NCI-H1694 treated with DMSO at 0.1 percent for 48 hours (cell line): ENCODE results near the gene ZFP42.
"Not testable (repeated sequence)": the region's sequence is repeated elsewhere in the genome, so short reads cannot be mapped to it uniquely, and the experiment has no call there.

Experiments
- DNase-seq: peaks from one replicate; lab custom pipeline; 2025; lab: John Stamatoyannopoulos, UW

The ZFP42 gene

DNA sequence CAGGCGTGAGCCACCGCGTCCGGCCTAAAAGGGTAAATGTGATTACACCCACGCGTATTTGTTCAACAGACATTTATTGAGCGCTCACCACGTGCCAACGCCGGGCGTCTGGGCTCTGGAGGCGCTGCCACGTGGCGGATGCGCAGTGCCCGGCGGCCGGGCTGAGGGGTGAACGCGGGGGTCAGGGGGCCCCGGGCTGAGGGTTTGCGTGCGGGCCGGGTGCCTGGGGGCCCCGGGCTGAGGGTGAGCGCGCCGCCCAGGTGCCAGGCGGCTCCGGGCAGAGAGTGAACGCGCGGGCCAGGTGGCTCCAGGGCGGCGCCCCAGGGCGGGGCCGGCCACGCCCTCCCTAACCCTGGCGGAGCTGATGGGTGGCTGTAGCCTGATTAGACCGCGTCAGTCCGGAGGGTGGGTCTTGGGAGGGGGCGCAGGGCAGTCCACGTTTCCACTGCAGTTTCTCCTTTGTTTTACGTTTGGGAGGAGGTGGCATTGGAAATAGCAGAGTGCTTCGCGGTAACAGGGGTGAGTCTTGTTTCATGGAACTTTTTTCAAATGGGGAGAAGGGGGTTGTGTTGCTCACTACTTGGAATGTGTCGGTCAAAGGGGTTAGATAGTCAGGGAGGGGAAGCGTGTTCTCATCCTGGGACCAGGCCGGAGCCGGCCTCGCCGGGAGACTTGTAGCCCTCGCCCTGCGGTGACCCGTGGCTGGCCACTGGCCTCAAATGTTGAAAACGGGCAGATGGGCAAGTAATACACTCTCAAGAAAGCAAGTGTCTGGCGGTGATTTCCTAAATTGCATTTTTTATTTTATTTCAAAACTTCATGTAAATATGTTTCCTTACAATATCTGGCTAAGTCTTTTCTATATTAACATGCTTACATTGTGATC, at the start of gene ZFP42:
ZFP42 (plus strand) TSS at position 450 of the 886 bp plus-strand sequence. CDS start 7,037 bp downstream, outside the sequence.
- no peak for DNase-seq

- no peak for DNase-seq
These were observed 34.4 kb upstream of the ZFP42 start for GRCh38 chr4:187961171-187961570.

- DNase-seq = no peak
These were observed 33.6 kb upstream of the ZFP42 start for GRCh38 chr4:187961961-187962360.

- DNase-seq = no peak
These were observed 32.6 kb upstream of the ZFP42 start for GRCh38 chr4:187962926-187963325.

DNA sequence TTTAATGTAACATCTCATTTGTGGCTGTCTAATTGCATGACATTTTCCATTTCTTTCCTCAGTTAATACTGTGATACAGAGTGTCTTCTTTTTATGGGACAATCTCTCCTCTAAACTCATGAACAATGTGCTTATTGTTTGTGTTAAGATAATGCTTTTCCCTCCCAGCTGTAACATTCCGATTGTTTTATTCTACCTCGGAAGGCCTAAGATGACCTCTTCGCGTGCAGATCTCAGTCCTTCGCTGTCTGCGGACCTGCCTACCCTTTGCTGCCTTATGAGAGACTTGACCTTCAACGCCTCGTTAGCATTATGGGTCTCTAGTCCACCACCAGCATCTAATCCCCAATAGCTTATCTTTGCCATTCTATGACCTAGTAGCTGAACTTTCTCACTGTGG, 29.8 kb upstream of the ZFP42 start:
- no peak for DNase-seq

- DNase-seq = no peak
These were observed 23.4 kb upstream of the ZFP42 start for GRCh38 chr4:187972135-187972534.

GRCh38 chr4:187983746-187984145, 11.8 kb upstream of the ZFP42 start:
- DNase-seq = no peak

- DNase-seq = no peak
These were observed 2.6 kb upstream of the ZFP42 start for GRCh38 chr4:187992971-187993370.

GRCh38 chr4:187993827-187994226, 1.7 kb upstream of the ZFP42 start:
- no peak for DNase-seq

DNA sequence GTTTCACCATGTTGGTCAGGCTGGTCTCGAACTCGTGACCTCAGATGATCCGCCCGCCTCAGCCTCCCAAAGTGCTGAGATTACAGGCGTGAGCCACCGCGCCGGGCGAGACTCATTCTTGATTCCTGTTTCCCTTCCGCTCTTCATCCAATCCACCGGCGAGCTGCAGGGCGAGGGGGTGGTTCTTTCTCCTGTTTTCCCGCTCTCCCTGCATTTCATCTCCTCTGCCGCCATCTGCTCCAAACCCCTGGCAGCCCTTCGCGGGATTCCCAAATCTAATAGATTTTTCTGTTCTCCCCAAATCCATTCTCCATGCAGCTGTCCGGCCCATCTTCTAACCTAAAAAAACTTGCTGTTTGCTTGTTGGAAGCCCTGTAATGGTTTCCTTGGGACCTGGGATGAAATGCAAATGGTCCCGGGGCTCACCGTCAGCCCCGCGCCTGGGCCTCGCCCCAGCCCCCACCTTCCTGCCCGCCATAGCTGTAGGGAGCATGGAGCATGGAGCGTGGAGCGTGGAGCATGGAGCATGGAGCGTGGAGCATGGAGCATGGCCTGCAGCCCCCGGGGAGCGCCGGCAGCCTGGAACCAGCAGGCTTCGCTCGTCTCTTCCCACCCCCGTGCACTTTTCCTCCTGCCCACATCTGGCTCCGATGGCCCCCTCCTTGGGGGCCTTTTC, 1.1 kb downstream of the ZFP42 start:
- no peak for DNase-seq

- DNase-seq = not testable (repeated sequence)
These were observed 2.4 kb downstream of the ZFP42 start for GRCh38 chr4:187997991-187998390.

DNA sequence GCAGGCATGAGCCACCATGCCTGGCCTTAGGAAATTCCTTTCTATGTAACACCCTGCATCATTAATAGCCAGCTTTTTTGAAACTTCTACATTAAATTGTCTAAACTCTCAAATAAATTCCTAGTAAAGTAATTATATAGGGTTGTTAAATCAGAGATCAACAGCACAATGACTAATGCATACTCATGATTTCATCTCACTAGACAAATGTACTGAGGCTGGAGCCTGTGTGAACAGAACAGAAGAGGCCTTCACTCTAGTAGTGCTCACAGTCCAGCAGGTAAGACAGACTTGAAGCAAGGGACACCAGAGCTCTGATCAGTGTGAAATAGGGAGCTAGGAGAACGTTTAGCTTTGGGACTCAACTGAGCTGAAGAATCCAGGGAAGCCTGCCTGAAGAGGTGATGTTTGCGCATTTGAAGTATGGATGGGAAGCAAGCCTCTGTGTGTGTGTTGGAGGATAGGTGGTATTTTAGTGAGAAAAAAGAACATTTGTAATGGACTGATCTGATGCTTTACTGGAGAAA, 3.9 kb downstream of the ZFP42 start:
- DNase-seq = no peak

GRCh38 chr4:188002323-188002722, 6.8 kb downstream of the ZFP42 start:
- no peak for DNase-seq

DNA sequence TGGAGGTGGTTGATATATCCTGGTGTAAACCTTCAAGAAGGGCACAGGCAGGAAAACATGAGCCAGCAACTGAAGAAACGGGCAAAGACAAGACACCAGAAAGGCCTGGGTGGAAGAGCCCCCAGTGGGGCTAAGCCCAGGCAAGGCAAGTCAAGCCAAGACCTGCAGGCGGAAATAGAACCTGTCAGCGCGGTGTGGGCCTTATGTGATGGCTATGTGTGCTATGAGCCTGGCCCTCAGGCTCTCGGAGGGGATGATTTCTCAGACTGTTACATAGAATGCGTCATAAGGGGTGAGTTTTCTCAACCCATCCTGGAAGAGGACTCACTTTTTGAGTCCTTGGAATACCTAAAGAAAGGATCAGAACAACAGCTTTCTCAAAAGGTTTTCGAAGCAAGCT, 7.2 kb downstream of the ZFP42 start:
- no peak for DNase-seq

DNA sequence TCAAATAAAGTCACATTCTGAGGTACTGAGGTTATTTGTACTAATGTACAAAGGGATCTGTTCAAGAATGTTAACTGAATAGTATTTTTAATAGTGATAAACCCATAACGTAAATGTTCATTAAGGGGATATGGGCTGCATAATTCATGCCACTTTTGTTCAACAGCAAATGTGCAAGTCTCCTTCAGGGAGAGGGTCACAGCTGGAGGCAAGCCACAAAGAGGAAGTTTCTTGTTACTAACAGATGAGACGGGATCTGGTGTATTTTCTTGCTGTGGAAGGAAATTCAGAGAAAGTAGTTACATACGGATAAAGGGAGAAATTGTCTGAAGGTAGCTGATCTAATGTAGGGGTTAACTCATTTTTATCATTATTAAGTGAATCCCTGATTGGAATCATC, 10.0 kb downstream of the ZFP42 start:
- no peak for DNase-seq

GRCh38 chr4:188006285-188006848, 10.8 kb downstream of the ZFP42 start:
- no peak for DNase-seq

GRCh38 chr4:188008377-188008776, 12.8 kb downstream of the ZFP42 start:
- DNase-seq = no peak

- DNase-seq = no peak
These were observed 16.9 kb downstream of the ZFP42 start for GRCh38 chr4:188012426-188012945.

DNA sequence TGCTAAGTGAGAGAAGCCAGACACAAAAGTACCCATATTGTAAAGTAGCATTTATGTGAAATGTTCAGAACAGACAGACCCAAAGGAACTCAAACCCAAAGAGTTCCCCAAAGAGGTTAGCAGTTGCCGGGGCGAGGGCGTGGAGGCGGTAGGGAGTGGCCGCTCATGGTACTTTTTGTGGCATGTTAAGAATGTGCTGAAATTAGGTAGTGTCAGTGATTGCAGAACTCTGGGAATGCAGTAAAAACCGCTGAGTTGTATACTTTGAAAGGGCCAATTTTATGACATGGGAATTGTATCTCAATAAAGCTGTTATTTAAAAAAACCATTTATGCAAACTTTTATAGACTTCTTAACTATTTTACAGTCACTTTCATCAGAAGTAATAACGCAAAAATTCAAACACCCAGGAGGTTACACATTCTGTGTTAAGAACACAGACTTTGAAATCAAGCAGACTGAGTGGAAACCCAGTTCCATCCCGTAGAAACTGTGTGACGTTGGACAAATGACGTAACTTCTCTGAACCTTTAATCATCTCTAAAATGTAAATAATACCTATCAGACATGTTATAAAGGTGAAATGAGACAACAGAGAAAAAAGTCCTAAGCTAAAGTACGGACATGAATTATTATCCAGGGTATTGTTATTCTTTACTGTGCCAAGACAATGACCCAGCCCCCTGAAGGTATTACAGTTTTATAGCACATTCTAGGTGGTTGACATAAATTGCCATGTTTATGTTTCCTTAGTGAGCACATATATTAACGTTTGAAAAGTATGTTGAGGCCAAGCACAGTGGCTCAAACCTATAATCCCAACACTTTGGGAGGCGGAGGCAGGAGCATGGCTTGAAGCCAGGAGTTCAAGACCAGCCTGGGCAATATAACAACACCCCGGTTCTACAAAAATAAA, 19.7 kb downstream of the ZFP42 start:
- DNase-seq = no peak

DNA sequence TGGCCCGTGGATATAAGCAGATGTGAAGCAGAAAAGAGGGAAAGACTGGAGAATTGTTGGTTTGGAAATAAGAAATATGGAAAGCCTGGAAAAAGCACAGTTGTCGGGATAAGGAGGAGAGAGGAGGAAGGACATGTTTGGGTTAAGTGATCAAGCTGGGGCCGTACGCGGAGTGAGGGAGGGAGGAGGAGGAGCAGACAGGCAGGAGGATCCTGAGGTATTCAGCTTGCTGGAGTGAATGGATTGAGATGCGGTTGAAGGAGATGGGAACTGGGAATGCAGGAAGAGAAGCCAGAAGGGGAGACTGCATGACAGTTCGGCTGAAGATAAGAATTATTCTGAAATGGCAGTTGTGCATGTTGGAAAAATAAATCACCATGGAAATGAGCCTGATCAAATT, 21.2 kb downstream of the ZFP42 start:
- no peak for DNase-seq

DNA sequence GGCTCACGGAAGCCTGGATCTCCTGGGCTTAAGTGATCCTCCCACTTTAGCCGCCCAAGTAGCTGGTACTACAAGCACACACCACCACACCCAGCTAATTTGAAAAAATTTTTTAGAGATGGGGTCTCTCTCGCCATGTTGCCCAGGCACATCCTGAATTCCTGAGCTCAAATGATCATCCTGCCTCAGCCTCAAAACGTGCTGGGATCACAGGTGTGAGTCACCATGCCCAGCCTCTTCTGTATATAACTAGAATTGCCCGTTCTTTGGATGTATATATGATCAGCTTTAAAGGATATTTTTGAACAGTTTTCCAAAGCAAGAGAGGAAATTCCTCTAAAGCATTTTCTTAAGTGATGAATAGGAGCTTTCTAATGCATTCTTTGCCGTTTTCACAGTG, 22.7 kb downstream of the ZFP42 start:
- DNase-seq = no peak
